Superior temporal gyrus (tissue), 1 donor: ENCODE data around the gene SORCS2.

ENCODE experiments used
- DNase-seq: peaks from one replicate; pipeline ENCODE4 v3.0.0-alpha.2; 2016; ENCODE audit errors: extremely low spot score

Gene SORCS2

DNA sequence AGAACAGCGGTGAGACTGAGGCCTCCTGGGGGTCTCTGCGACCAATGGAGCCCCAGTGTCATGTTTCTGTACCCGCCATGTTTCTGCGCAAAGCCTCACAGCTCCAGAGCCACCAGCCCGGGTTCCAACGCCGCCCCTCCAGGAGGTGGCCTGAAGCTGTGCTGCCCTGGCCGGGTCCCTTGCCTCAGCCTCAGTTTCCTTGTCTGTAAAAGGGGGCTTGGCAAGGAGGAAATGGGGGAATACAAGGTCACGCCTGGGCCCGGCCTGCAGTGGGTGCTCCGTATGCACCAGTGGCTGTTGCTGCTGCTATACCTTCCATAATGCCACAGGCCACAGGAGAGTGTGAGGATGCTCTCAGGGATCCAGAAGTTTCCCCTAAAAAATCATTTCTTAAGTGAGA, 517.8 kb downstream of the SORCS2 start:
- DNase-seq, result no peak

DNA sequence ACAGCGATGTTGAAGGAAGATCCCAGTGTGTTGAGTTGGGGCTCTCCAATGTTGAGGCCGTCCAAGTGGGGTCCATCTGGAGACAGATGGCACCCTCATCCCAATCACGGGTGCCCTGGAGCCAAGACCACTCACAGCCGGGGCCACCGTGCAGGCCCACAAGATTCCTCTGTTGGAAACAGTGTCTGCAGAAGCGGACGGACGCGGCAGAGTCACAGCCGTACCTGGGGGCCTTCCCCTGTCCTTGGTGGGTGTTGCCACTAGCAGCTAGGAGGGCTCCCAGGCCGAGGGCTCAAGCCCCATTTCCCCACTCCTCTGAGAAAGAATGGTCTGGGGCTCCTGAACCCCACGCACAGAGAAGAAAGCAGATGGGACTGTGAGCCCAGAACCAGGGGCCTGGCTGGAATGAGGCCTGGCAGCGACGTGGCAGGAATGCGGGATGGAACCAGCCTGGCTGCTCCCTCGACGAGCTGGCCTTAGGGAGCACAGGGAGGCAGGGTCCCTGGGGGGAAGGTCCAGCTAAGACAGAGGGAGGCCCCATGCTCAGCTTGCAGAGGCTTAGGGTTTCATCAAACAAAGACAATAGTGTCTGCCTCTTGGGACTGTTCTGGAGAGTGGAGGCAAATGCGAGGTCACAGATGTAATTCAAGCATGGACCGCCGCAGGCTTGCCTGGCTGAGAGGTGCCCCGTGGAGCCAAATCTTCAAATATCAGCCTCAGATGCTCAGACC, 518.4 kb downstream of the SORCS2 start:
- no peak for DNase-seq

DNA sequence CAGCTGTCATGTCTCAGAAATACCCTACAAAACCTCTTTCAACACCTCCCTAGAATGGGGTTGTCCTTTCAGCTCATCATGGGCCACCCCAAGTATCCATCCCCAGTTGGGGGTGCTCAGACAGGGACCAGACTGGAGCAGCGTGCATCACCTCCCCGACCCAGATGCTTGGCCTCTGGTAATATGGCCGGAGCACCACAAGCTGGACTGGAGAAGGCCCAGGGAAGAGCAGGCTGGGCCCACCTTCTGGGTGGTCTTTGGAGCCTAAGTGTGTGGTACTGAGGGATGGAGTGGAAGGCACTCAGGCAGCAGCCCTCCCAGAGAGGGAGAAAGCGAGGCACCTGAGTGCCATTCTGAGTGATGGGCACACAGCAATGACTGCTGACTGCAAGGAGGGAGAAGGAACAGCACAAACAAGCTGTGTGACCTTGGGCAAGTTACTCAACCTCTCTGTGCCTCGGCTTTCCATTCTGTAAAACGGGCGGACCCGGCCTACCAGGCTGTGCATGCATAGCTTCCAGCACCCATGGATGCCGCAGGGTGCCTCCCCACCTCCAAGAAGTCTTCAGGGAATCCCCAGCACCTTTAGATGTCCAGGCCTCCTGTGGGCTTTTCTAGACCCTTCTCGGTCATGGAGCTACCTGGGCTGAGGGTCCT, 519.1 kb downstream of the SORCS2 start:
- DNase-seq, result no peak

DNA sequence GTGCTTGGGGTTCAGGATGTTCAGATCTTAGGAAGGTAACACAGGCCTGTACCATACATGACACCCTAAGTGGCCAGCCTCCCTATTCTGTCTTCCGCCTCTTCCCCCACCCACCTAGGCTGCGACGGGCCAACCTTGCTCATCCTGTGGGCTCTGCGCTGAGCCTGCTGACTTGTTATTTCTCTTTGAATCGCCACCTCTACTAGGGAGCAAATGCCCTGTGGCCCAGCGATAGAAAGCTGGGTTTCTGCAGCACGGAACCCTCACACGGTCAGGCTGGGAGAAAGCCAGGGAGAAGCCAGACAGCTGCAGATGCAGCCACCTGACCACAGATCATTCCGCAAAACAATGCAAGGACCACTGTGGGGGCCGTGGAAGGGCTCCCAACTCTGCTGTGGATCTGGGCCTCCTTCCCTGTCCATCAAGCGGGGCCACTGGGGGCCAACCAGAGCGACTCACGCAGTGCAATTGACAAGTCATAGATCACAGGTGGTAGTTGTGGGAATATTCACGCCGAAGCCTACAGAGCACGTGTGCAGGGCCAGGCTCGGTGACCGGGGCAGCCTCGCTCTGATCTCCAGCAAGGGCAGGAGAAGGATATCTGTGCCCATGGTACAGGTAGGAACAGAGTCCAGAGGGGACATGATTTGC, 519.8 kb downstream of the SORCS2 start:
- DNase-seq, result no peak

DNA sequence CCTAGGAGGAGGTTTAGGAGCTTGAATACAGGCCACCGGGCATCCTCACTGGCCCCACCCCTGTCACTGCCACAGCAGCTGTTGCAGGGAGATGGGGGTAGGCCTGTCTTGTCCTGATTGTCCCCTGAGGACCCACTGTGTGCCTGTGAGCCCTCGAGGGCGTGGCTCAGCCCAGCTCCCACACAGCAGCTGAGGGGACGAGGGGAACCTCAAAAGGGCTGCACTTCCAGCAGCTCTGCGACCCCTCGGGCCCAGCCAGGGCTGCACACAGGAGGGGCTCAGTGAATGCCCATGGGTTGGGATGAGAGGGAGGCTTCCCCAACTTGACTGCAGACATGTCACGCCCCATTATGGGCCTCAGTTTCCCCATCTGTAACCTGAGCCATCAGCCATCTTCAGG, 521.4 kb downstream of the SORCS2 start:
- DNase-seq, result no peak

DNA sequence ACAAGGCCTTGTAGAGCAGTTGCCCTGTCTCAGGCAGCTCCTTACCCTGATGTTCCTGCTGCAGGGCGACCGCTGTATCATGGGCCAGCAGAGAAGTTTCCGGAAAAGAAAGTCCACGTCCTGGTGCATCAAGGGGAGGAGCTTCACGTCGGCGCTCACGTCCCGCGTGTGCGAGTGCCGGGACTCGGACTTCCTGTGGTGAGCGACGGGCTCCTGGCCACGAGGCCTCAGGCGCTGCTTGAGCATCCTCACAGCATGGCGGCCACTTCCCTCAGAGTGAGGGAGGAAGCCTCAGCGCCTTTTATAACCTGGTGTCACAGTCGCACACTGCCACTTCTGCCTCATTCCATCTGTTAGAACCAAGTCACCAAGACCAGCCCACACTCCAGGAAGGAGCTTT, 521.8 kb downstream of the SORCS2 start:
- no peak for DNase-seq

DNA sequence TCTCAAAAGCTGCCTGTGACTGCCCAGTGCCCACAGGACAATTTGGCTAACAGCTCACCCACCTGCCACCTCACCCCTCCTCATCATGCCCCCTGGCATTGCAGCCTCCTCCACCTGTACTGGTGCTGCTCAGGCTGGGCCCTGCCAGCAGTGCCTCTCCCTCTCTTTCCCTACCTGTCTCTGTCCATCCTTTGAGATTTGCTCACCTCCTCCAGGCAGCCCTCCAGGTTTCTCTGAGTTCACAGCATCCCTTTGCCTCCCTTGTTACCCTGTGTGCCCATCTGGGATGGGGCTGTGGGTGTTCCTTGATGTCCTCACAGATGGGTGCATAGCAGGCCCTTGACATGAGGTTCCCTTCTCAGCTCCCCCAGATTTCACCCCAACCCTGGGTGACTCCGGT, 522.4 kb downstream of the SORCS2 start:
- no peak for DNase-seq

DNA sequence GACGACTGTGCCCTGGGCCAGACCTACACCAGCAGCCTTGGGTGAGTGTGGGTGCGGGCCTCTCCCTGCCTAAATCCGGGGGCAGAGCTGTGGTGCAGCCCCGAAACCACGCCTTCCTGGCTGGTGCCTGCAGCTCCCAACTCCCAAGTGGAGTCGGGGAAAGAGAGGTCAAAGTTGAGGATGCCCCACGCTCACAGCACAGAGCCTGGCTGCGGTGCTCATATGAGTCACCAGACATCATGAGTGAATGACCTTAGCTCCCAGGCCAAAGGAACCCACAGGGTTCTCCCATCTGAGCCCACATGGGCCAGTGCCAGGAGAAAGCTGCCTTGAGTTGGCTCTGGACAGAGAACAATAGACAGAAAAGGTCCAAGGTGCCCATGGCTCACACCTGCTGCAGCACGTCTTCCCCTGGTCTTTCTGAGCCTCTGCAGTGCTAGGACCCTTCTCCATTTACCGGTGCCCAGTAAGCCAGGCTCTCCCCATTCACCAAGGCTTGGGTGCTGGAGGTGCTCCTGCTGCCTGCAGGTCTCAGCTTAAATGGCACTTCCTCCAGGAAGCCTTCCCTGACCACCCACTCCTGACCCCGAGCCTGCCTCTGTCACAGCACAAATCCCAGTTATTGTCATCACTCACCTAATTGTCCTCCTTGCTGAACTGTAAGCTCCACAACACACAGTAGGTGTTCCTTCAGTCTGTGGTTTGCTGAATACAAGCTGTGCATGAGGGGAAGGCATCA, 523.1 kb downstream of the SORCS2 start:
- DNase-seq, result no peak

DNA sequence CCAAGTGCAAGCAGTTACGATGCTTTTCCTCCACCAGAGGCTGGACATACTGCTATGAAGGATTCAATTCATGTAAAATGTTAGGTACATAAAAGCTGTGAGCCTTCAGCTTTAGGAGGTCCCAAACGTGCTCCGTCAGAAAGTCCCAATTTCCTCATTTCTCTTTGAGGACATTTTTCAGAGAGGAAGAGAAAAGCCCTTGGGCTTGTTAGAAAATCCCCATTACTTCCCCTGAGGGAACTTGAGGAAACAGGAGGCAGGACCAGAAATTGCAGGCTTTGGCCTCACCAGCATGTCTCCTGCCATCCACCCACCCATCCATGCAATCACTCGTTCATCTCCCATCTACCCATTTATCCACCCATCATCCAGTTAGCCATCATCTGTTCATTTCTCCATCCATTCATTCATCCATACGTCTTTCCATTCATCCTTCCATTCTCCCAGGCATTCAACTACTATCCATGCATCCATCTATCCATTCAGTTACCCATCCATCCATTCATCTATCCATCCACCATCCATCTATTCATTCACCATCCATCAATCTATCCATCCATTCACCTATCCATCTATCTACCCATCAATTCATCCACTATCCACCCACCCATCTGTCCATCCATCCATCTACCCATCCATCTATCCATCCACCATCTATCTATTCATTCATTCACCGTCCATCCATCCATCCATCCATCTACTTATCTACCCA, 523.8 kb downstream of the SORCS2 start:
- DNase-seq, result no peak

DNA sequence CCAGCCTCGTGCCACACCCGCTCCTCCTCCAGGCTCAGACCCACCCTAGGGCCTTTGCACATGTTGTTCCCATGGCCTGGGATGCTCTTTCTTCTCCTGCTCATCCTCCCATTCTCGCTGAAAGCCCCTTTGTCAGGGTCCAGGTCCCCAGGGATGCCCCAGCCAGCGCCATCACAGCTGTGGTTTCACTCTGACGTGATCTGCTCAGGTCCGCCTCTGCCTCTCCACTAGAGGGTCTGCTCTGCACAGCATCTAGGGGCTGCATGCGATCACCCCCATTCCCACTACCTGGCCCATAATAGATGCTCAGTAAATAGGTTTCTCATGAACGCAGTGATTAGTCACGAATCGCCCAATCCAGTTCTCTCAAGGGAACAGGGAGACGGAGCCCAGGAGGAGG, 524.8 kb downstream of the SORCS2 start:
- no peak for DNase-seq

DNA sequence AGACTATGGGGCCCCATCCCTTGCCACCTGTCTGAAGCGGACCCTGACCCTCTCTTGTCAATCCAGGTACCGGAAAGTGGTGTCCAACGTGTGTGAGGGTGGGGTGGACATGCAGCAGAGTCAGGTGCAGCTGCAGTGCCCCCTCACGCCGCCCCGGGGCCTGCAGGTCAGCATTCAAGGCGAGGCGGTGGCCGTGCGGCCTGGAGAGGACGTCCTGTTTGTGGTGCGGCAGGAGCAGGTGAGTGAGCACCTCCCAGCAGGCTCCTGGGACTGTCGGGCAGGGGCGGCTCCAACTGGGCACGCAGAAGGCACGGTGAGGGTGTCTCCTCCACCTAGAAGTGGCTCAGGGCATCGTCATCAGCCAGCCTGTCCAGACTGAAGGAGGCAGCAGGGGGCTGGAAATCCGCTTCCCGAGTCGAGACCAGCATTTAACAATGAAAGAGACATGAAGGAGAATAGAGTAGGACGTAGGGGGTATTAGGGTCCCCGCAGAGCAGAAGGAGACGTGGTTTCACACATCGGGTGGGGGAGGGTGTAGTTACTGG, 525.7 kb downstream of the SORCS2 start:
- no peak for DNase-seq

DNA sequence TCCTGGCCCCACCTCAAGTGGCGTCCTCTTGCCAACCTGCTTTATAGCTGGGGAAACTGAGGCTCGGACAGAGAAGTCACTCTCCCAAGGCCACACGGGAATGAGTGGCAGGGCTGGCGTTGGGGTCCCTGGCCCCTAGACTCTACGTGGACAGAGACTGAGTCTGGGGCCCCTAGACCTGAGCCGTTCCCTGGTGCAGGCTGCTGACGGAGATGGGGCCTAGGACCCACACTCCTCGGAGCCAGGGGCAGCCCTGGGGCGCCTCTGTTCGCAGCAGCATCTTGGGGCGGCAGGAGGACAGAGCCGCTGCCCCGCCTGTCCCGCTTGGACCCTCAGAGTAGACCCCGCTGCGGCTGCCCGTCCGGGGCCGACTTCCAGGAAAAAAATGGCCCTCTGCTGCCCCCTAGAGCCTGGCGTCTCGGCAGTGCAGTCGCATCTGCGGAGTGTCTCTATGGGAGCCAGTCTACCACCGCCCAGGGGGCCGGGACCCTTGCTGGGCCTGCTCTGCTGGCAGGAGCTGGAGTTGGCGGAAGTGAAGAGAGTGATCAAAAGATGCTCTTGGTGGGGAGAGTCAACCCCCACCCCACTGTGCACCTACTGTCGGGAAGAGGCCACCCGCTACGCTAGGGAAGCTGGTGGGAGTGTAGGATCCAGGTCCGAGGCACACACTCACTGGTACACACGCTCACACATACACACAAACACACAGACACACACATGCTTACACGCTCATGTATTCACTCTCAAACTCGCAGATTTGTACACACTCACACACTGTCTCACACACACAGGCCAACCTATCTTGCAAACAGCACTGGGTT, 527.2 kb downstream of the SORCS2 start:
- DNase-seq, result peak; percentile 76

DNA sequence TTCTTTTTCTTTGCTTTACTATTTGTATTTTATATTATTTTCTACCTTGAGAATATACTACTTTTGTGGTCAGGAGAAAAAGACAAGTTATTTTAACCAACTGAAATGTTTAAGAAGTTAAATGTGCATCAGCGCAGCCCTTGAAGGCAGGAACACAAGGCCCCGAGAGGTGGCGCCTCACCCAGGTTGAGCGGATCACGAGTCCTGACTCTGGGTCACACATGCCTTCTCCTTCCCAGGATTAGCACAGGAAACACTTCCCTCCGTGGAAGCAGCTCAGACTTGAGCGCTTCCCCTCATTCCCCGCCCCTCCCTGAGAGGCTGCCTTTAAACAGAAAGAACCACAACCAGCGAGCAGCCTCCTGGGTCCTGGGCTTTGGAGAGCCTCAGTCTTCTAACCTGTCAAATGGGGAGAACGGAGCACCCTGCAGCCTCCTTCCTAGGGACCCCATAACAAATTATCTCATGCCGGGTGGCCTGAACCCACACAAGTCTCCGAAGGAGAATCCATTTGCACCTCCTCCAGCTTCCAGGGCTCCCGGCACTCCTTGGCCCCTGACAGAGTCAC, 529.7 kb downstream of the SORCS2 start:
- no peak for DNase-seq

DNA sequence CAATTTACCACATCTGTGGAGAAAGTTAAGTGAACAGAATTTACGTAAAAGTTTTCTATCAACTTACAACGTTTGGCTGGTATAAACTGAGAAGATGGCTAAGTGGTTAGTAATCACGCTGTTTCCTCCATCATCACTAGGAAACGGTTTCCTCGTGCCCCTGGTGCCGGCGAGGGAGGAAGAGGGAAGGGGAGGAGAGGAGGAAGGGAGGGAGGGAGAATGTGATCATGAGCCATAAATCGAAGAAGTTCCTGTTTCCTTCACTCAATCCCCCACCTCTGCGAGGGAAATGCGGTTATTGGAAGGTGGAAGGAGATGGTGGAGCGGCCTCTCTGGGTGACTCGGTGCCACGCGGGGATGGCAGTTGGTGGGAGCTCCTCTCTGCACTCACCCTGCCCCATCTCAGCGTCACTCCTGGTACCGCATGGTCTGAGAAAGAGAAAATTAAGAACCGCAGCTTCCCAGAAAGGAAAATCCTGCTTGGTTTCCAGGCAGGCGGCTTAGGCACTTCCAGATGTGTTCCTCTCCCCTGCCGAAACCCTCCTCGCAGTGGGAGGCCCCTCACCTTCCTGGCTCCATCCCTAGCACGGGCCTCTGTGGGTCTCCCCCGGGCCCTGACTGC, 530.5 kb downstream of the SORCS2 start:
- no peak for DNase-seq

DNA sequence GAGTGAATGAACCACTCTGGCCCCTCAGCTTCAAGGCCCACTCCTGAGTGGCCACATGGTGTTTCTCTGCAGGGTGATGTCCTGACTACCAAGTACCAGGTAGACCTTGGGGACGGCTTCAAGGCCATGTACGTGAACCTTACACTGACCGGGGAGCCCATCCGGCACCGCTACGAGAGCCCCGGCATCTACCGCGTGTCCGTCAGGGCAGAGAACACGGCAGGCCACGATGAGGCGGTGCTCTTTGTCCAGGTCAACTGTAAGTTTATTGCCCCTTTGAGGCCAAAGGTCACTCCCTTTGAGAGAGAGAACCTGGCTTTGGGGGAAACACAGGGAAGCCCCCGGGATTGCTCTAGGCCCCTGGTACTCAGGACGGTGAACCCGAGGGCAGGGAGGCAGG, 531.3 kb downstream of the SORCS2 start:
- DNase-seq, result no peak

DNA sequence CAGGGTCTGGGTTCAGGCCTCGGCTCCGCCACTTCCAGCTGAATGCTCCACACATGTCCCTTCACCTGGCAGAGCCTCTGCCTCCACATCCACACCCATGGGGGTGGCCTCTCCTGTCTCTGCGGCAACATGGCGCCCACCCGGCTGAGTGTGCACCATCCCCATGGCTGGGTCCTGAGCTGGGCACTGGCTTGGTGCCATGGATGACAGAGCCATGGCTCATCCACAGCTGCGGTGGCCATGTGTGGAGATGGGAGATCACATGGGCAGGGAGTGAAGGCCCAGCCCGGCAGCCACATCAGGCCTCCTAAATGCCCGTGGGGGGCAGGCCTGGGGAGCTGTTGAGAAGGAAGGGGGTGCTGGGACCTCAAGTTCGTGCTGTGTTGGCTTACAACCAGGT, 533.6 kb downstream of the SORCS2 start:
- DNase-seq, result no peak

DNA sequence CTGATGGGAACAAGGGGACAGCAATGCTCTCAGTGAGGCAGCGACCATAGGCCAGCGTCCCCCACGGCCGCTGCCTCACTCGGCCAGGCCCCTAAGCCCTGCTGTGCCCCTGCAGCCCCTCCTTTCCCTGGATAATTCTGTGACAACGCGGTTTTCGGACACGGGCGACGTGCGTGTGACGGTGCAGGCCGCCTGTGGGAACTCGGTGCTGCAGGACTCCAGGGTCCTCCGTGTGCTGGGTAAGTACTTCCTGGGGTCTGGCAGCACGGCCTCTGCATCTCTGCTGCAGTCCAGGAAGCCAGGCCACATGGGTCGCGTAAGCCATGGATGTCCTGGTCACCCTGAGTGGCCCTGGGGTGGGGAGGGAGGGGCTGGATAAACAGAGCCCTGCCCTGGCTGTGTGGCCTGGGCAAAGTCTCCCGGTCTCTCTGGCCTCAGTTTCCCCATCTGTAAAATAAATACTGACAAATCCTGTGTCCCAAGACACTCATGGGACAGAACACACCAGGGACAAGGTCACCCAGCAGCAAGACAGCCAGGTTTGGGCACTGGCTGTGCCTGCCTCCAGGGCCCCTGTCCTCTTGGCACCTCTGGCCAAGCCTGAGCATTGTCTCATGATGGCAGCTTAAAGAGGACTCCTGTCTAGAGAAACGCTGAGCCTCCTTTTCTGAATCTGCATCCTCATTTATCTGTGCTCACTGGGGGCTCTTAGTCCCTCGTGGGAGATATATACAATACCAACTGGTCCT, 534.5 kb downstream of the SORCS2 start:
- DNase-seq, result no peak

DNA sequence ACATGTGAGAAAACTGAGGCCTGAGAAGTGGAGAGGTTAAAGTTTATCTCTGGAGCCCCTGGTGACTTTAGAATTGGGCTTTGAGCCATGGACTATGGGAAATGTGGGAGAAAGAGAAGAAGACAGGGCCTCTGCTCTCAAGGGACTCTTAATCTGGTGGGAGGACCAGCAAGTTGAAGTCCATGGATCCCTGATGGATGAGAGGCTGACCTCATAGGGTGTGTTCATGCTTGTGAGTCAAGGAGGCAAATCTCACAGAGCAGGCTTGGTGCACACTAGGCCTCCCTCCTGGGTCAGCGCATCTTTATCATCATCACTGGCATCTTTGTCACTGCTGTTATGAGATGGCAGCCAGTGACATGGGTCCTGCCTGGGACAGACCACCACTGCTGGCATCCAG, 535.4 kb downstream of the SORCS2 start:
- DNase-seq, result no peak

DNA sequence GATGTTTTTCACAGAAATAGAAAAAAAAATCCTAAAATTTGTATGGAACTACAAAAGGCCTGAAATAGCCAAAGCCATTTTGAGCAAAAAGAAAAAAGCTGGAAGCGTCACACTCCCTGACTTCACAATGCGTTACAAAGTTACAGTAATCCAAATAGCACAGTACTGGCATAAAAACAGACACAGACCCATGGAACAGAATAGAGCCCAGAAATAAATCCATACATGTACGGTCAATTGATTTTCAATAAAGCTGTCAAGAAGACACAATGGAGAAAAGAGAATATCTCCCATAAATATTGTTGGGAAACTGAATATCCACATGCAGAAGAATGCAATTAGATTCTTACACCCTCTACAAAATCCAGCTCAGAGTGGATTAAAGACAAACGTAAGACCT, 539.1 kb downstream of the SORCS2 start:
- DNase-seq, result no peak
